GM18520 (cell line): Measurements from ENCODE around the gene TRIM52.

Experiments used
- ATAC-seq: cut with Tn5 transposase; IDR thresholded peaks from one replicate; pipeline ENCODE4 v1.9.1; 2021; ENCODE audit not compliant: unreplicated experiment

Gene TRIM52

GRCh38 chr5:181259283-181259682, 1.7 kb downstream of the TRIM52 start:
- no peak for ATAC-seq

DNA sequence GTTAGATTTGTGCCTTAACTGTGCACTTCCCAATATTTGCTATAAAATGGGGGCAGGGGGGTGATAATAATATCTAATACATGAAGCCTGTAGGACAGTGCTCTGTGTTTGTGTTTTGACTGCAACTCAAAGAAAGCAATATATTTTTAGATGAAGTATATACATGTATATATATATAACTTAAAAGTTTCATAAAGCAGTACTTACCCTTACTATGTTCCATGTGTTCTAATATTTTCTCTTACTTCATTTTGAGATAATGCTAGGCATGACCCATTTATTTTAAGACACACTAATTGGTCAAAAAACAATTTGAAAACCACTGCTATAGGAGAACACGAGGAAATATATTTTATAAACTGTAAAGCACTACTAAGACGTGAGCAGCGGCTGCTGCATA, 2.4 kb downstream of the TRIM52 start:
- no peak for ATAC-seq

DNA sequence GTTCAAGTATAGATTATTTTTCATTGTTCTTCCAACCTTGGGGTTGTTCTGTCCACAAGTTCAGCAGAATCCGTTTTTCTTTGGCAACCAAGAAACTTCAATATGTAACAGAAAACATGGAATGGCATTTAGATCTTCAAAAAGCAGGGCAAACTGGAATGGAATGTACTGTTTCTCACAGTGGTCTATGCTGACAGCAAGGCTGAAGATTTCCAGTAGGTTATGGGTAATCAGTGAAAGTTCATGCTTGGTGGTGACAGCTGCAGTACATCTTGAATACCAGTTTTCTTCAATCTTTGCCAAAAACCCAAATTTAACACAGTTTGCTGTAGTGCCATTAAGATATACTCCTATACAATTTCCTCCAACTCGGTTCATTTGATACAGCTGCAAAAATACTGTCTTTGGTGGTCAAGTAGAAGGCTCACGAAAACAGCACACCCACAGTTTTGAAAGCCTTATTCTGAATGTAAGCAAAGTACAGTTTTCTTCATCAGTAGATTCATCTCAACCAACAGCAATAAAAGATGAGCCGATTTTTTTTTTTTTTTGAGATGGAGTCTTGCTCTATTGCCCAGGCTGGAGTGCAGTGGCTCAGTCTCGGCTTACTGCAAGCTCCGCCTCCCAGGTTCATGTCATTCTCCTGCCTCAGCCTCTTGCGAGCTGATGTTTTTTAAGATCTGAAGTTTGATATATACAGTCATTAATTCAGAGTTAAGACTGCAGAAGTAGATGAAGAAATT, 4.9 kb downstream of the TRIM52 start:
- no peak for ATAC-seq

DNA sequence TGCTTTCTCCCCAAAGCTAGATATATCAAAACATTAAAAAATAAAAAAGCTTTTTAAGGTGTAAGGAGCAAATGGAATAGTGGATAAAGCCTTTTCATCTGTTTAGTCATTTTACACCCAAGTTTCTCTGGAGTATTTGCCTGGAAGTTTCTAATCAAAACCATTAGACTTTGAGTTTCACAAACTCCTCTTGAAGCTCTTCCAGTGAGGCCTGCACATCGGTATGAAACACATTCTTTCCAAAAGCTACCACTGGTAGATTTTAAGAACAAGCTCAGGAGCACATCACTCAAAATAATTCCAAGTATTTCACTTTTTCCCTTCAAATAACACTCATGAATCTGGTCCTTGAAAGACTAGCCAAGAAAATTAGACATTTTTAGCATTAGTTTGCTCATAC, 5.7 kb downstream of the TRIM52 start:
- ATAC-seq: no peak

DNA sequence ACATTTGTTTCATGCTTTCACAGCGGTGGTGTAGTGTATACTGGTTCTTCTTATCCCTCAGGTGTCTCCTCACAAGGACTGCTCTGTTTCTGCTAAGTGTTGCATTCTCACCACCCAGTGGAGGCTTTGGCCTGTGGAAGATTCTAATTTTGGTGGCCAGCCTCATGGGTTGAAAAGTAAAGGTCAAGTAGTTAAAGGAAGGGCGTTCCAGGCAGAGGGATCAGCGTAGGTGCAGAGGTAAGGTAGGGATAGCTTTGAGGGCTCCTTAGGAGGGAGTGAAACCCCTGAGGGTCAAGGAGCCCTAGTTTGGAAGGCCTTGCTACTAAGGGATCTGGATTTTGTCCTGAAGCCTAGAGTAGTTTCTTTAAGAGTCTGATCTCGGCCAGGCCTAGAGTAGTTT, 12.7 kb downstream of the TRIM52 start:
- ATAC-seq: no peak

- ATAC-seq: peak; percentile 30
These were observed 14.5 kb downstream of the TRIM52 start for GRCh38 chr5:181246276-181247049.

DNA sequence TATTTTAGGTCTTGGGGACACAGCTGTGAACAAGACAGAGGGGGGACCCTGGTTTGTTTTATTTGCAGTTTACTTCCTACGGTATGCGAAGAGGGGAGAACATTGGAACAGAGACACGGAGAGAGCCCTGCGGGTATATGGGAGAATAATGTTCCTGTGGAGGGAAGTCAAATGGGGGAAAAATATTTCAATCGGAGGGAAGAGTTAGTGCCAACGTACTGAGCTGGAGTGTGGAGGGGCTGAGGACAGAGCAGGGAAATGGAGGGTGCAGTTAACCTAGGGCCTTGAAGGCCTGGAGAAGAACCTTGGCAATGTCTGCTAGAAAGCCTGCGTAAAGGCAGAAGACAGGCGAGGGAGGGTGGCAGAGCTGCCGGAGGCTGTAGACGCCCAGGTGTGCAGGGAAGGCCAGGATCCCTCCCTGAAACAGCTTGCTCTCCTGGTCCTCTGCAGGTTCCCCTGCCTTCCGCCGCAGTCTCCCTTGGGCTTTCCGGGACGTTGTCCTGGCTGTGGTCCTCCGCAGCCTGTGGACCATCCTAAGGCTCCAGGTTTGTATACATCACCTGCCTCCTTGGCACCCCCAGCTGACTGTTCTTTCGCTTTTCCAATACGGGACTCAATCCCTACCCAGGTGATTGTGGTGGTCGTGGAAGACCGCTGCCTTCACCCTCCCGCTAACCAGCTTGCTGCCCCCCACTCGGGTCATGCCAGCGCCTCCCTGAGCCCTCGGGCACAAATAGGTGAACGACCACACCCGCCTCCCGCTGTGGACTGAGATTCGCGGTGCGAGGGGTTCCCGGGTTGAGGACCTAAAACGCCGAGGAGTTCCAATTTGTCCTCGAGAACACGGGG, 15.3 kb downstream of the TRIM52 start:
- ATAC-seq: no peak

- peak; percentile 44 for ATAC-seq
These were observed 17.2 kb downstream of the TRIM52 start, which contains the start of gene RACK1 for GRCh38 chr5:181243564-181244343. Gene RACK1, minus strand, starts transcription at chr5:181243906. Its CDS starts 106 bp downstream, at chr5:181243800.

- ATAC-seq: no peak
These were observed 17.9 kb downstream of the TRIM52 start for GRCh38 chr5:181243018-181243563.

GRCh38 chr5:181242031-181242451, 18.9 kb downstream of the TRIM52 start:
- ATAC-seq: no peak

- ATAC-seq: no peak
These were observed 19.5 kb downstream of the TRIM52 start for GRCh38 chr5:181241393-181241975.

DNA sequence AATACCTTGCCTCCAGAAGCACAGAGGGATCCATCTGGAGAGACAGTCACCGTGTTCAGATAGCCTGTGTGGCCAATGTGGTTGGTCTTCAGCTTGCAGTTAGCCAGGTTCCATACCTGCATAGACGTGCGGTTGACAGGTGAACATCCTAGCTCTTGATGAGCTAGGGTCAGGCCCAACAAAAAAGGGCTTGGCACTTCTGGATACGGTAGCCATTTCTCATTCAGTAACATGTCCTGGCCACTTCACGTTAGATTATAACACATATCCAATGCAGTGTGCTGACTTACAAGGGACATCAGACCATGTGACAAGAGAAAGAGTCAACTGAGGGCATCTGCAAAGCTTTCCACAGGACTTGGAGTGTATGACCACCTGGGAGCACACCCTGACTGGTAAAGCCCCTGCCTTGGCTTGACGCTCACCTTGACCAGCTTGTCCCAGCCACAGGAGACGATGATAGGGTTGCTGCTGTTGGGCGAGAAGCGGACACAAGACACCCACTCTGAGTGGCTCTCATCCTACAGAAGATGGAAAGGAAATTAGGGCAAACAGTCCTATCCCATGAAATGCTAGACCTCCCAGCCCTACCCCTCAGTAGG, 21.8 kb downstream of the TRIM52 start:
- no peak for ATAC-seq

DNA sequence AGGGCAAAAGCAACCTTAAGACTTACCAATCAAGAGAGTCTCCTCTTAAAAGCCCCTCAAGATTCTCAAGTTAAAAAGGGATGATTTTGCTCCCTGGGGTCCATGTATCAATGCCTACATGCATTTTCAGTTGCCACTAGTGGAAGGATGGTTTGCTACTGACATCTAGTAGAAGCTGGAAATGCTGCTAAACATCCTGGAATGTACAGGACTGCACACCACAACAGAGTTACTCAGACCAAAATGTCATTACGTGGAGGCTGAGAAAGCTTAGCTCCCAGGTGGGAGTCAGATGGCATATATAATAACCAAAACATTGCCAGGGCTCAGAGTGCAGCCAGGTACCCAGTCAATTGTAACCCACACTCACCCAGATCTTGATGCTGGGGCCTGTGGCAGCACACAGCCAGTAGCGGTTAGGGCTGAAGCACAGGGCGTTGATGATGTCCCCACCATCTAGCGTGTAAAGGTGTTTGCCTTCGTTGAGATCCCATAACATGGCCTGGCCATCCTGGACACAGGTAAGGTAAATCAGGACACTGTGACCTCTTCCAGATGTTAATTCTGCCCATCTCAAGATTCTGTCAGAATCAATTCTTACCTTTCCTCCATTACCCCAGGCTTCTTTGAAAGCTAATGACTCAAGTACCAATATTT, 23.1 kb downstream of the TRIM52 start:
- no peak for ATAC-seq

DNA sequence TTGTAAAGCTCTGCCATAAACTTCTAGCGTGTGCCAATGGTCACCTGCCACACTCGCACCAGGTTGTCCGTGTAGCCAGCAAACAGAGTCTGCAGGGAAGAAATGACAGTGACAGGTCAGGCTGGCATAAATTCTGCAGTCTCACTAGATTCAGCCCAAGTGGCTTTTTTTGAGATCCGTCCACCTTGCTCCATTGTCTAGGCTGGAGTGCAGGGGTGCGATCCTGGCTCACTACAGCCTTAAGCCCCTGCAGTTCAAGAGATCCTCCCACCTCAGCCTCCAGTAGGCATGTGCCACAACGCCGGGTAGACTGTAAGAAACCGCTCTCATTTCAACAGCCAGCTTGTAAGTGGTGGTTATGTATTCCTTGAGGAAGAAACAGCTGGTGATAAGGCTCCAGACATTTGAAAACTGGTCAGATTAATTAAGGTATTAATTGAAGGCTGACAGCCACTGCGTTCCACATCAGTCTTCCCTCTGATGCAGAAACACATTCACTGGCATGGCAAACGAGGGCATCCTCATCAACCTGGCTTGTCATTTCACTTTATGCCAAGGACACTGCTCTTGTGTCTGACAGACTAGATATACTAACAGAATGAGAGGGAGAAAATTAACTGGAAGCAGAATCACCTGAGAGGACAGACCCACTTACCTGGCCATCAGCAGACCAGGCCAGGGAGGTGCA, 23.8 kb downstream of the TRIM52 start:
- no peak for ATAC-seq

DNA sequence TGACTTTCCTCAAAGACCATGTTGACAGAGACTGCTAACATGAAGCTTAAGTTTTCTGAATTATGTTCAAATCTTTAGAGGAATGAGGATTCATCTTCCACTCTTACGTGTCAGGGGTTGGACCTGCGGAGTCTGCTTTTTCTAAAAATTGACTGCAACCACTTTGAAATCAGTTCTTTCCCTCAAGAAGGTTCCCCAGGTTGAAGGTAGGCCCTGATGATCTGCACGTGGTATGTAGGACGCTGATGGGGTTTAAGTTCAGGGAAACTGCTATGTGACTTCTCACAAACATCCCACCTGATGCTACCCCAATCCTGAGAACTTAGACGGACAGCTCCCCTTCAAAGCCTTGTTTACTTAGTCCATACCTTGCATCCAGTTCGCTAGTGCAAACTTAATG, 24.5 kb downstream of the TRIM52 start:
- no peak for ATAC-seq

GRCh38 chr5:181235689-181236366, 25.1 kb downstream of the TRIM52 start:
- no peak for ATAC-seq

- no peak for ATAC-seq
These were observed 25.6 kb downstream of the TRIM52 start for GRCh38 chr5:181235323-181235688.
